HG03159 (cell line): Measurements from ENCODE around the gene GOLM1.

ENCODE experiments used
- ATAC-seq: cut with Tn5 transposase; IDR thresholded peaks from one replicate; pipeline ENCODE4 v1.9.1; 2021; ENCODE audit warnings: mild to moderate bottlenecking, moderate library complexity; ENCODE audit not compliant: unreplicated experiment

The GOLM1 gene

DNA sequence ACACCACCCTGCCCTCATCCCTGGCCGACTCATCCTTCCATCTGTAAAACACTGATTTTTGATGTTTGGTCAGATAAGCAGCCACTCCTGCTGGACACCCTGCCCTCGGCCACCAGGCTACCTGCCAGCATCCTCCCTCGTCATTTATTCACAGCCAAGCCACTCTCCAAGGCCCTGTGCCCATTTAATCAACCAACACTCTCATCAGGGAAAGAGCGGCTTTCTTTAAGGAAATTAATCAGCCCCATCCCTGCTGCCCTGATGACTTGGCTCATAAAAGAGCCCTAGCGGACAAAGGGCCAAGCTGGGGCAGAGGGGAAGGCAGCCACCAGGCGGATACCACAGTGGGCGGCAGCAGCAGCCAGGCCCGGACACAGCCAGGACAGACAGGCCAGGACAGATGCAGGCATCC, 52.4 kb downstream of the GOLM1 start:
- no peak for ATAC-seq

DNA sequence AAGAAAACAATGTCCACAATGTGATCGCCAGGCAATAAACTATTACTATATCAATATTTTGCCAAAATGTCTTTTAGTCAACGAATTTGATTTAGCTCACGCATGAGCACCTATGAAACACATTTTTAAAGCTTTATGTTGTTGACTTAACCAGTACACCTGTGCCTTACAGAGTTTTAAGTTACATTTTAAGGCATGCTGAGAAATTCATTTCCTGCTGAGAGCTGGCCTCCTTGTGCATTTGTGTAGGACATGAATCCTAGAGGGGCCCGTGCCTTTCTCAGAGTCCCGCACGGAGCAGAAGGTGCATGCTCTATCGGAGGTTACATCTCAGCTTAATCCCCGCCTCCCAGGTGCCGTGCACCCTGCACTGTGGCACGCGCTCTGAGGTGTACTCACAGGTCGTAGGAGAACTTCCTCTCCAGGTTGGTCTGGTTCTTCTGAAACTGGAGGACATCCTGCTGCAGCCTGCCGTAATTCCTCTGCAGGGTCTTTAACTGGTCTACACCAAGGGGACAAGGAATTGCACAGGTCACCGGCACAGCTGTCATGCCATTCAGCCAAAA, 53.2 kb downstream of the GOLM1 start:
- no peak for ATAC-seq

DNA sequence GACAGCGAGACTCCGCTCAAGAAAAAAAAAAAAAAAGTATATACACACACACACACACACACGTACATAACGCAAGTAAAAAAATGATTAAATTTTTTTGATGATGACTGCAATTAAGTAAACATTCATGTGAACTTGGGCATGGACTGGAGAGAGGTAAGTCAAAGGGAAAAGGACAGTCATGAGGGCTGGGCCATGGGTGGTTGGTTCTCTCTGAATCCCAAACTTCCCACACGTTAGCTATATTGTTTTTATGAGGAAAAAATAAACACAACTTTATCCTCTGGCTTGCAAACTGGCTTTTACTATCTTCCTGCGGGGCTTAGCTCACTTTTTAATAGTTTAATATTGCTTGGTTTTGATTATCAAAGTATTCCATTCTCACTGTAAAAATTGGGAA, 53.7 kb downstream of the GOLM1 start:
- ATAC-seq, result no peak

DNA sequence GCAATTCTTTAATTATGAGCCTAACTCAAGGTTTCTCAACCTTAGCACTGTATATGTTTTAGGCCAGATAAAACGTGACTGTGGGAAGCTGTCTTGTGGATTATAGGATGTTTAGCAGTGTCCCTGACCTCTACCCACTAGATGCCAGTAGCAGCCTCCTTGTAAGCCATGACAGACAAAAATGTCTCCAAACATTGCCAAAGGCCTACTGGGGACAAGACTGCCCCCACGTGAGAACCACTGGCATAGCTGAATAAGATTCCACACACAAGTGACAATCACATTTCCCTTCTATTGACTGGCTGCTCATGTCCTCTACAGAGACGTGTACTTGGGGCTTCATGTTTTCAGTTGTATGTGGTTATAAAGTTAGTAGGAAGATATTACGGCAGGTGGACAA, 55.4 kb downstream of the GOLM1 start:
- no peak for ATAC-seq

DNA sequence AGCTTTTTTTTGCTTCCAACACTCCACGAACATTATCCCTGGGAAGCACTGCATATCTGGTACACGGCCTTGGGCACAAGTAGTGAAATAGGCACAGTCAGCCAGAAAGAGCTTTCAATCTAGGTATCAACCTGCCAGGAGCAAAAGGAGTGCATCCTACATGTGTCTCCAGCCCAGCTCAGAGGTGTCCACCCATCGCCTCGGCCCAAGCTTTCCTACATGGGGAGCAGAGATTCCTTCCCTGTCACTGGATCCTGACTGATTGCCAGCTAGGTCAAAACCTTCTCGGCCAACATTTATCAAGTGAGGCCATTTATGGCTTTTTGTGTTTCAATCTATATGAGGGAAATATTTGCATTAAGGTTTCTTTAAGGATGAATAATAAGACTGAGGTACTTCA, 55.8 kb downstream of the GOLM1 start:
- no peak for ATAC-seq

DNA sequence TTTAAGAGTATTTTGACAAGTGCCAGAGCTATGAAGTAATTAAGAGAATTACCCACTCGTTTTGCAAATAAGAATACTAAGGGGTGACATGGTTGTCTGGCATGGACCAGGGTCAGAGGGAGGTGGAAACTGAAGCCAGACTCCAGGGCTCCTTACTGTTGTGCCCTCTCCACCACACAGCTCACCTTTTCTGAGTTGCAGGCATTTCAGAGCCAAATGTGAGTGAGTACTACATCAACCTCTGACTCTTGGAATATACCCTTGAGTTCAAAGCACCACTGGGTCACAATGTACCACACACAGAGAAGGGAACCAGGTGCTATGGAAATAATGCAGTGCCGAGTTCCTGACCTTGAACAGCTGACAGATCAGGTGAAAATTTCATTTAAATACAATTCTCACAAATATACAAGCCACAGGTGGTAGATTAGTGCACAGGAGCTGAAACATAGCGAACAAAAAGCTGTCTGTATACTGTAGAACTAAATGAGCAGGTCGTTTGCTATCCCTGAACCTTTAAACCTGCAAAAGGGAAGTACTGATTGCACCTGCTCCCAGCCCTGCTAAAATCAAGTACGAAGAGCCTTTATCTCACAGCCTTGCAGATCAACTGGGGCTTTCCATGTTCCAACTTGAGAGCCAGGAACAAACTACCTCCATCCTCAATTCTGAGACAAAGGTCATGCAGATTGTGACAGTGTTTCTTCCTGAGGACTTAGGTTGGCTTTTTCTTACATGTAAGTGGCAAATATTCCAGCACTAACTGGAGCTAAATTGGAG, 57.0 kb downstream of the GOLM1 start:
- ATAC-seq, result no peak

DNA sequence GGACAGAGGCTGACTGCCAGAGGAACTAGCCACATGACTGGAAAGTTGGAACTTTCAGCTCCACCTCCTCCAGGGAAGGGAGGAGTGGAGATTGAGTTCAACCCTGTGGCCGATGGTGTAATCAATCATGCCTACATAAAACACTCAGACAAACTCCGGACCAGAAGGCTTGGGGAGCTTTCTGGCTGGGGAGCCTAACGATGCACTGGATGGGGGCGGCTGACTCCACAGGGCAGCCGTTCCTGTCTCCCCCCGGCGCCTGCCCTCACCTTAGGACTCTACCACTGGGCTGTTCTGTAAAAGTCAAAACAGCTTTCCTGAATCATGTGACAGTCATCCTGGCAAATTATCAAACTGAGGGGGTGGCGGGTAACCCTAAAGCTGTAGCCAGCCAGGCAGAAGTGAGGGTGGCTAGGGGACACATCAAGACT, 58.0 kb downstream of the GOLM1 start:
- no peak for ATAC-seq

DNA sequence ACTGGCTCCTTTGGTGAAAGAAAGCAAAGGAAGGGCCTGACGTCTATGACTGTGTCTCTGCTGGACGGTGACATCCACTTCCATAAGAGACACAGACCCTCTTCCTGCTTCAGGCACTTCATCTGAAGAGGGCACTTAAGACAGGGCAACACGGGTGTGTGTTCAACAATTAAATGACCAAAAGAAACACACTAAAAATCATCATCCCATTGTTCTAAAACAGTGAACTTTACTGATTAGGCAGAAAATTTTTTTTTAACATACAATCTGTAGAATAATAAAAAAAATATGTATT, 58.5 kb downstream of the GOLM1 start:
- ATAC-seq, result no peak

DNA sequence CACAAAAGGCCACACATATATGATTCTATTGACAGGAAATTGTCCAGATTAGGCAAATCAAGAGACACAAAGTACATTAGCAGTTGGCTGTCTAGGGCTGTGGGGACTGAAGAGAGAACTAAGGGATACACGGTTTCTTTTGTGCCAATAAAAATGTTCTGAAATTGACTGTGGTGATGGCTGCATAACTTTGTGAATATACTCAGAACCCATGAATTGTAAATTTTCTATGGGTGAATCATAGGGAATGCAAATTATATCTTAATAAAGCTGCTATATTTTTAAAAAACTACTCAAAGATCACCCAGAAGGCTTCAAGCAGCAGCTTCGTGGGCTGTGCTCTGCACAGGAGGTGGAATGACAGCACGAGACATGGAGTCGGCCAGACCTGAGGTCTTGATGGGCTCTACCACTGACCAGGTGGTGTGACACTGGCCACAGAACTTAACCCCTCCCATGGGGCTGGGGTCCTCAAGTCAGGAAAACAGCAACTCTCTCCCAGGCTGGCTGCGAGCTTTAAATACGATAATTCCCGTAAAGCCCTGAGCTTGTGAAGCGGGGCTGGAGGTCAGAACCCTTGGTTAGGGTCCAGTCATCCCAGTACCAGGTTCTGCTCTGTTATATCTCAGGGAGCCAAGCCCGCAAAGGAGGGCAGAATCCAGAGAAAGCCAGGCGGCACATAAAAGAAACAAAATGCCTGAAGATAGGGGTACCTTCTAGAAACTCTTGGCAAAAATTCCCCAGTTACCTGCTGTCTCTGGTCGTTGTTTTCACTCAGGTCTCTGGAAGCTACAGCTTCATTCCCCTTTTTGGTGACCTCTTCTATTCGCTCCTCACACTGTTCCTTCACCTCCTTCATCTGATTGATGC, 59.1 kb downstream of the GOLM1 start:
- ATAC-seq, result no peak

DNA sequence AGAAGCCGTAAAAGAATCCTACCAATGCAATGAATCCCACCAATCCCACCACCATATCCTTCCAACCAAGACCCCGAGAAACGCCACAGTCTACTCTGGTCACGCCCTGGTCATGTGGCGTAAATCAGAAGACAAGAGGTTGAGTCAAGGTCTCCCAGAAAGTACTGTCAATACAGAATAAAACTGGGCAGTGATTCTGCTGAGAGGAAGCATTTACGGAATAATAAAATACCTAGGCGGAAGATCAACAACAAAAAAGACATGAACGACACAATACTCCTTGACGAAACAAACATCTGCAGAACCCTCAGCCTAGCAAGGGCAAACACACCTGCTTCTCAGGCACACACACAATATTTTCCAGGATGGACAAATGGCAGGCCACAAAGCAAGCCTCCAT, 62.8 kb downstream of the GOLM1 start:
- no peak for ATAC-seq

DNA sequence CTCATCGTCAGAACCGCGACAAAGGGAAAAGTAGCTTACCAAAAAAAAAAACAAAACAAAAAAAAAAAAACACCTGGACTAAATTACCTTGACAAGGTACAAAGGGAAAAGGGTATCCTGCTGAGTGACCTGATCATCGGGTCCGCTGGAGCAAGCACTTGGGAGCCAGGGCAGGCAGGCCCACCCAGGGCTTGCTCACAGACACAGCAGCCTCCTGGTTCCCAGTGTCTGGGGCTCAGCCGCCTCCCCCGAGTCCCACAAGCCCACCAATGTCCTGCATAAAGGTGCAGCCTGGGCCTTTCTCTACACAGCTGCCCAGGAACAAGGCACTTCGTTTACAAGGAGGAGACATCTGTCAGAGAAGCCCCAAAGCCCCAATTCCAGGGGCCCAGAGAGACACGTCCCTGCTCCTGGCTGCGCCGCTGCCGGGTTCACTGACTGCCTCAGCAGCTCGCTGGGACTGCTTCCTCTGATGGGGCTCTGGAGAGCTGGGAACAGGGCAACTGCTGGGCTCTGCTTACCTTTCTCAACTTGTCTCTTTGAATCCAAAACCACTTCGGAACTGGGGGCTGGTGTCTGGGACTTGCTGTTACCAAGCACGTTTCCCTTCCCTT, 63.4 kb downstream of the GOLM1 start:
- ATAC-seq, result no peak

DNA sequence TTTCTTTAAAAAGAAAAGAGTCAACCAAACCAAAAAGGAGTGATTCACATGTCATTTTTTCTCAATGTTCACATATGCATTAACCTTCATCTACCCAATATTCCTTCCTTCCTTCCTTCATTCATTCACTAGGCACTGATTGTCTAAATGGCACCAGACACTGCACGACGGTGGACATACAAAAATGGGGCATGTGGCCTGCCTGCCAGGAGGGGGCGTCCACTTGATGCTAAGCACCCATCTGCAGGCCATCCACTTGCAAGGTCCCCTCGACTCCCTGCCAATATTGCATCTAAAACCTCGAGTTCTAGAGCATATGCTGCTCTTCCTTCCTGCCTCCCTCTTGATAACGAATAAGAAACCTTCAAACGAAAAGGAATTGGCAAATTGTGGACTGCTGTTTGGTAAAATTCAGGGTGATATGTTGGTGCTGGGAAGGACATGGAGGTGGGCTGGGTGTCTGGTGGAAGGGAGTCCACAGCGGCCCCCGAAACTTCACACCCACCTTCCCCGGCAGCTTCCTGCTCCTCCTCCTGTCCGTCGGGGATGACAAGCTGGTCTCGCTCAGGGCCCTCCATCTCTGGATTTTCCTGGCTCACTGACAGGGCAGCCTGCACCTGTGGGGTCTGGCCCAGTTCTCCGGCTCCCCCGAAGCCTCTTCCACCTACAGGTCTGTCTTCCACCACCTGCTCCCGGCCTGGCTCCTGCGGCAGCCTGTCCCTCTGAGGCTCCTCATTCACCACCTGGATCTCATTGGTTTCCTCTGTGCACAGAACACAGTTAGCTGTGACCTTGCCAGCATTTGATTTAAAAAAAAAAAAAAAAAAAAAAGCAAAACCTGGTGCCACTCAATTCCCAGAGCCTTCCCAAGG, 64.3 kb downstream of the GOLM1 start:
- ATAC-seq, result no peak

DNA sequence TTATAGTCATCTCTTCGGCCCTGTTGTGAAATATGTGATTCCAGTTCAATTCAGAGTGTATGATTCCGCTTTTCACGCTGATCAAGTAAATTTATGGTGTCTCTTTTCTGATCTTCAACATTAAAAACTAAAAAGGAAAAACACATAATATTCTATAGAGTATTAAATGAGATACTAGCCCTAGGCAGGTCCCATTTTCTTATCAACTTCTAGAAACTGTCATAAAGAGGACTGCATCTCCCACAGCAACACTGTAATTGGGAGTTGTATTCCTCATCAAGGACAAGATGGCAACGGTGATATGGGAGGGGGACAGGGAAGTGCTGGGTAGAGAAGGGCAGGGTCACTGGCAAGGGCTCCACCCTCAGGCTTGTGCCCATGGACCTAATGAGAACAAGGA, 71.6 kb downstream of the GOLM1 start:
- ATAC-seq, result no peak

DNA sequence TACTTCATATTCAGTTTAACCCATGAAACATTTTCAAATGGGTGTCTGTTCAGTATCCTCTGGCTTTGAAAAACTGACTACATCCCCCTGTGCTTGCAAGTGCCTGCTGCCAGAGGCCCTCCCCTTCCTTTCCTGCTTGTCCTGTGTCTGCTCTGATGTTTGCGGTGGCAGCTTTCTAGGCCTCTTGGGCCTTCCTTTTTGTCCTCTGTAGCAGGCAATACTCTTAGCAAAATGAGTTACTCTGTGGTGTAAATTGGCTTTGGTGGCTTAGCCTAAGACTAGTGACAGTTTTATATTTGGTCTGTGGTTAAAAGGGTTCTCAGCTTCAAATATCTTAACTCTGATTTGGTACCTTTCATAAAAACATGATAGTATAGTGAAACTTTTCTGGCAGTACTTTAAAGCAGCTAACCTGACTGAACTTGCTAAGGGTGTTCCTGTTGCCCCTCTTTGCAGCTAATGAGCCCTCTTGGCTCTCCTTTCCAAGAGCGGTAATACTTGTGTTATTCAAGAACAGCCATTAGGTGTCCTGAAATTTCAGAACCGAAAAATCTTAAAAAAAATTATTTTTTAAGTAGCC, 76.6 kb downstream of the GOLM1 start:
- no peak for ATAC-seq

DNA sequence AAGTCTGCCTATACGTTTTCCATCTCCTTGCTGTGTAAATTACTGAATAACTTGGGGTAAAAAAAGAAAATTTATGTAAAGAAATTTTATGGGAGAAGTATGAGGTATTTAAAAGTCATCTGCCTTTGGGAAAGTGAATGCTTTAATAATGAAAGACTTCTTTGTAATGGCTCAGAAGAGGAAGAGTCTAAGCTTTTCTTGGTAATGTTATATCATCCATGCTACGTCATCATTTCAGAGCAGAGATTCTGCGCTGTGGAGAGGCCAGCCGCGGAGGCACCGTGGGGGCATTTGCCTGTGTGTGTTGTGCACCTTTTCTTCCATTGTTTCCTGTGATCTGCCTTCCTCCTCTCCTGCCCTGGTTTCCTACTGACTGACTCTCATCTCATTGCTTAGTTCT, 78.2 kb downstream of the GOLM1 start:
- ATAC-seq, result no peak

DNA sequence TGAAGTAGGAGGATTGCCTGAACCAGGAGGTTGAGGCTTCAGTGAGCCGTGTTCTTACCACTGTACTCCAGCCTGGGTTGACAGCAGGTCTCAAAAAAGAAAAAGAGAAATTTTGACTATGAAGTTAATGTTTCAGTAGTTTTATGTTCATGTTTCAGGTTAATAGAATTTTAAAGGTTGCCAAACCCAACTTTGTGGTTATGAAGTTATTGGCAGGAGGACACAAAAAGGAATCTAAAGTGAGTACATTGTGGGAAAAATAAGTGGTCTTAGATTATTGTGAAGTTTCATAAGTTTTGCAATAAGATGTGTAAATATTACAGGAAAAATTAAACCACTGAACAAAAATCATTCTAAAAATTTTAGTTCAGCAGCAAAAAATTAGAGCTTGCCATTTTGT, 78.6 kb downstream of the GOLM1 start:
- ATAC-seq, result no peak

DNA sequence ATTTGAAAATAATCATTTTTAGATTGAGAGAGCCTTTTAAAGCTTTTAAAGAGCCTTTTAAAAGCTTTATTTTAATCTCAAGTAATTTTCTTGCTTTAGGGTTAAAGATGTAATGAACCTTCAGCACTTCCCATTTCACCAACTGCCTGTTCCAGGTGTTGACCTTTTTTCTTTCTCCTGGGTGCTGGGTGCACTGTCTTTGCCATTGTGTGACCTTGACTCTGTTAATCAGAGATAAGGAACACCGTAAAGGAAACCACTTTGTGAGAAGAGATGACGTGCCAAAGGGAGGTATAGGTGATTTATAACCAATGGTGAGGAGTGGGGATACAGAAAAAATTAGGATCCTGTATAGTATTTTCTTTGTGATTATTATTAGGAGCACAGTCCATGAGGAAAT, 90.2 kb downstream of the GOLM1 start:
- ATAC-seq, result no peak

DNA sequence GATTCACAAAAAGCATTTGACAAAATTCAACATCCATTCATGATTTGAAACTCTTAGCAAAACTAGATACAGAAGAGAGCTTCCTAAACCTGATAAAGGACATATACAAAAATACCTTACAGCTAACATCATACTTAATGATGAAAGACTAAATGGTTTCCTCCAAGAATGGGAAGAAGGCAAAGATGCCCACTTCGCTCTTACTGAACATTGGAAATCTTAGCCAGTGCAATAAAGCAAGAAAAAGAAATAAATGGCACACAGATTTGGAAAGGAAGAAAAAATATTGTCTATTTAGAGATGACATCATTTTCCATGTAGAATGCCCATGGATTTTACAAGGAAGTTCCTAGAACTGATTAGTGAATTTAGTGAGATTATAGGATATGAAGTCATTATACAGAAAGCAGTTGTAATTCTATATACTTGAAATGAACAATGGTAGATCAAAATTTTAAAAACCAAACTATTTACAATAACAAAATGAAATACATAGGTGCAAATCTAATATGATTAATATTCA, 94.0 kb downstream of the GOLM1 start:
- no peak for ATAC-seq

DNA sequence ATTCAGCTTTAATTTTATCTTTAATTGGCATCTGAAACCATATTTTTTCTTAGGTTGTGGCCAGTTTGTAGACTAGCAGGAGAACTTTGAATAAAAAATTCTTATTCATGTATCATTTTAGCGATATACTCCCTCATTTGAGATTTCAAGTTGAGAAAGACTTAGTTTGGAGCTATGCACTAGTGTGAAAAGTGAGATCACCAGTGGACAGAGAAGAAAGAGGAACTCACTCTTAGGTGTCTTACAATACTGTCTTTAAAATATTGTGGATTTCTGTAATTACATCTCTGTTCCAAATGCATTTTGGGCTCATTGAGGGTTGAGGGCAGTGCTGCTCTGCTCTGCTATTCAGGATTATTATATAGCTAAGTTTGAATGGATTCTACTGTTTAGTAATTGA, 103.8 kb downstream of the GOLM1 start:
- no peak for ATAC-seq

DNA sequence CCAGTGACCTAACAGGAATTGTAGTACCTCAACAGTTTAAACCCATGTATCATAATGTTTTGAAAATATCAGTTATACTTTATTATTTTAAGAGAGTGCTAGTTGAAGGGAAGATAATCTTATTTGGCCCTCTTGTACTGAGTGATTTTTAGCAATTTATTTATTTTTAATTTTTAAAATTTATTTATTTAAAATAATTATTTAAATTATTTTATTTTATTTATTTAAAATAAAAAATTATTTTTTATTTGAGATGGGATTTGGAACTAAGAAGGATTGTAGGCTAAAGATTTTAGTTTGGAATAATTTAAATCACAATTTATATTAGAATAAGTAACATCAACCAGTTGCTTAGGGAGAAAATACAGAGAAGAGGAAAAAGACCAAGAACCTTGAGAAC, 104.3 kb downstream of the GOLM1 start:
- ATAC-seq, result no peak
